DMS 273 (cell line): ENCODE data around the gene RFWD3.
A peak's percentile ranks its signal among the peaks of the same experiment; 100 is the strongest.

ENCODE experiments used
- DNase-seq: peaks from one replicate; lab custom pipeline; 2025; ENCODE audit not compliant: unreplicated experiment; lab: John Stamatoyannopoulos, UW

The RFWD3 gene

DNA sequence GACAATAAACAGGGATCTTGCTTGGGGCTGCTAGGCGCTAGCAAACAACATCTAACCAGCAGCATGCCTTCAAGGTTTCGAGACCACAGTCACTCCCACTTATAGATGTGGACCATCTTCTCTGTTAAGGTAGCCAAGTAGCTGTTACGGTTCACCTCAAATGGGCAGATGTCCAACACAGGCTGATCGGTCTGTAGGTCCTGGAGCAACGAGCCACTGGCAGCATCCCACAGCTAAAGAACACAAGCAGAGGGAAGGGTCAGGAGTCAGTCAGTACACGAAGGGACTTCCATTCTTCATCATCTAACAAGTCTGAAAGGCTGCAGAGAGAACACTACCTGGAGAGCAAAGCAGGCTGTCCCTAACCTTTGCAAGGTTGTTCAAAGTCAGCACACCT lies 42.8 kb downstream of the RFWD3 start:
- no peak for DNase-seq

- peak; percentile 71 for DNase-seq
Measured at GRCh38 chr16:74623214-74623838, 43.4 kb downstream of the RFWD3 start.

- no peak for DNase-seq
Measured at GRCh38 chr16:74622005-74622404, 44.7 kb downstream of the RFWD3 start.

DNA sequence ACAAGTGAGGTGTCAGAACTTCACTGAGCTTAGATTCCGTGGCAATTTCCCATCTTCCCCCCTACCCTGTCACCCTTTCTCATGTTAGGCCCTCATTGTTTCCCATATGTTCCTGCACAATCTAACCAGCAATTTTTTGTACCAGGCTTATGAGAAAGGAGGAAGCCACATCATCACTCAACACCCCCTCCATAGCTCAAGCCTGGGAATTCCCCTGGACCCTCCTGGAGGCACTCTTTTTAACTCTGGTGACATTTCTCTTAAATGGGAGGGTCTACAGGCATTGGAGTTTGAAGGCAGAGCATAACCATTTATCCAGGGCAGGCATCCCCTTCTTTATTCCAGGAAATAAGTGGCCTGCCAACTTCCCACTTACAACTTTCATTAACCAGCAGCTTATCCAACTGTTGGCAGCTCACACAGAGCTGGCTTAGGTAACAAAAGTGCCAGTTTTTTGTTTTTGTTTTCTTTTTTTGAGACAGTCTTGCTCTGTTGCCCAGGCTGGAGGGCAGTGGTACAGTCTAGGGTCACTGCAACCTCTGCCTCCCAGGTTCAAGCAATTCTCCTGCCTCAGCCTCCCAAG lies 49.4 kb downstream of the RFWD3 start:
- no peak for DNase-seq

DNA sequence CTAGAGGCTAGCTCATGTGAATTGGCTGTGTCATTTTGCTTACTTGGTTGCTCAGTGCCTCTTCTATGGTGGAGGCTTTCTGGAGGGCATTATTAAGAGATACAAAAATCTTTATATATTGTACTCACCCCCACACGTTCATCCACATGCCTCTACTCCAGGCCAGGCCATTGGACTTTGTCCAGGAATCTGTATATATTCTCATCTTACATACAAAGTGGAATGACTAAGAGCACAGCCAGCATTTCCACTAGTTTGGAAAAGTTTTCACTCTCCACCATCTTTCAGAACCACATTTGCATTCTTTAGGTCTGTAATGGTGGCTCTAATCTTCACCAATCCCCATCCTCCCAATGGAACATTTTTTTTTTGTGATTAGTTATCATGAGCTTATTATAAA lies 55.0 kb downstream of the RFWD3 start:
- no peak for DNase-seq

GRCh38 chr16:74608944-74609343 lies 57.7 kb downstream of the RFWD3 start:
- peak; percentile 28 for DNase-seq

DNA sequence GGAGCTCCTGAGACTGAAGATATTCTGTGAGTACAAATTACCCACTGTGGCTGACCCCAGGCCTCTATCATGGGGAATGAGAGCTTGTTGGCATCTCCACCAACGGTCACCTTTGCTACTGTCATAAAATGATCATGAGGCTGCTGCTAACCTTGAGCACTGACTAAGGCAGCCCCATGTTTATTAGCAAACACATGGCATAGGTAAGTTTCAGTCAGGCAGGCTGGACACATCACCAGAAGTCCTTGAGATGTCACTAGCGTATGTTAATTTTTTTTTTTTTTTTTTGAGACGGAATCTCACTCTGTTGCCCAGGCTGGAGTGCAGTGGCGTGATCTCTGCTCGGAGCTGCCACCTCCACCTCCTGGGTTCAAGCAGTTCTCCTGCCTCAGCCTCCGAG lies 58.3 kb downstream of the RFWD3 start:
- DNase-seq: no peak

DNA sequence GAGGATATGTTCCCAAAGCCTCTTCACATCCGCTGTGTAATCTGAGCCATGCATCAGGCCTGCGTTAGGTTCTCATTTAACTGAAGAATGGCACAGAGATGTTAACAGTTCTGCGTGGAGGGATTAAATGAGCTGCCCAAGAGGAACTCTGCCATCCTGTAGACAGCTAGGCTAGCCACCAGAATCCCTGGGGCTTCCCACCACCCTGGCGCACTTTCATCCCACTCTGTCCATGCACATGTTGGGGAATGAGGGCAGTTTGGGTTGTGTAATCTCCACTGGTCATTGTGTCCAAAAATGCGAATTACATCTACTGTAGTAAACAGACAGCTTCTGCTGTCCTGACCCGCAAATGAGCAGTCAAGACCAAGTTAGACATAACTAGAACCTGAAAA lies 58.7 kb downstream of the RFWD3 start:
- DNase-seq: peak; percentile 62

DNA sequence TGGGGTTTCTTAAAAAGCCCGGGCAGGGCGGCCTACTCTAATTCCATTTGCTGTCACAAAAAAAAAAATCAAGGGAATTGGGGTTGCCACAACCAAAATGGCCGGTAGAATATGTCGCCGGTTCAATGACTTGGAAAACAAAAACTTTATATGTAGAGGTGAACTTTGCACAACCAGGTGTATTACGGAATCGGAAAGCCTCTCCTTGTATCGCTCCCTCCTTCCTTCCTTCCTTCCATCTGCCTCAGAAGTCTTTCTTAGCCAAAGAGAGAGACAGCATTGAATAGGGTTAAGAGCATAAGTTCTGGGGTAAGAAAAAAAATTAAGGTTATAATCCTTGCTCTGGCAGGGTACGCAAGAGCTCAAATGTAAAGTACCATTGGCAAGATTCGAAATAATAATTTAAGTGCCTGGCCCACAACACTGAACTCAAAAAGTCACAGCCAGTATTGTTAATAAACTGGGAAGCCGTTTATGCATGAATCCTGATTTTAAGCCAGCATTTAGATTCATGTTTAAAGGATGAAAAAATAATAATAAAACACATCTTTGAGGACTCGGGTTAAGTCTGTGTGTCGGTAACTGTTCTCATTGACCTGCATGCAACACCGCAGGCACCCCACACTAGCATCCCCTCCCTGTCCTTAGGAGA lies 59.2 kb downstream of the RFWD3 start:
- no peak for DNase-seq

- peak; percentile 98 for DNase-seq
Measured at GRCh38 chr16:74606521-74607309, 60.0 kb downstream of the RFWD3 start, which contains the start of gene GLG1. GLG1 (minus strand) TSS chr16:74607114; CDS start chr16:74607094, 20 bp downstream.

GRCh38 chr16:74605746-74606520 lies 60.7 kb downstream of the RFWD3 start:
- DNase-seq: peak; percentile 76

DNA sequence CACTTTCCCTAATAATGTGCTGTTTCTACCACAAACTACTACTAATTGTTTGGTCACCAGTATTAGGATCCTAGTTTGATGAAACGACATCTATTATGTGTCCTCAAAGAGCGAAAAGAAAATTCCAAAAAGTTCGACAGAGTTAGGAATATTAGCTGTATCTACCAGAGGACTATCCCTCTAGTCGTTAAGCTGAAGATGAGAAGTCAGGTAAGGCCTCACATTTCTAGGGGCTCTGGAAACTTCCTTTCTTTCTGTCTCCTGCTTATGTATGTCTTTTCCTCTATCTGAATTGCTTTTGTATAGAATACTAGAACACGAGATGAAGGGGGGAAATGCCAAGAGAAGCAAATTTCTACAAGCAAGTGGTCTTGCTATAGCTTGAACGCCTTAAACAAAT lies 61.3 kb downstream of the RFWD3 start:
- DNase-seq: no peak

DNA sequence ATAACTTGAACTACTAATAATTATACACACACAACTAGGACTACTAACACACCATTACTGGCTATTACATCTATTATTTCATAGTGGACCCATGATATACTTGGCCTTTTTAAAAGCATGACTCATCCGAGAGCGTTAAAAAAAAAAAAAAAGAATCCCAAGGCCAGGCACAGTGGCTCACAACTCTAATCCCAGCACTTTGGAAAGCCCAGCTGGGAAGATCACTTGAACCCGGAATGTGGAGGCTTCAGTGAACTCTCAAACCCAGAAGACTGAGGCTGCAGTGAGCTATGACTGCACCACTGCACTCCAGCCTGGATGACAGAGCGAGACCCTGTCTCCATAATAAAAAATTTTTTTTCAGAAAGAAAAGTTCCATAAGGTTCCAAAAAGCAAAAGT lies 62.8 kb downstream of the RFWD3 start:
- no peak for DNase-seq

DNA sequence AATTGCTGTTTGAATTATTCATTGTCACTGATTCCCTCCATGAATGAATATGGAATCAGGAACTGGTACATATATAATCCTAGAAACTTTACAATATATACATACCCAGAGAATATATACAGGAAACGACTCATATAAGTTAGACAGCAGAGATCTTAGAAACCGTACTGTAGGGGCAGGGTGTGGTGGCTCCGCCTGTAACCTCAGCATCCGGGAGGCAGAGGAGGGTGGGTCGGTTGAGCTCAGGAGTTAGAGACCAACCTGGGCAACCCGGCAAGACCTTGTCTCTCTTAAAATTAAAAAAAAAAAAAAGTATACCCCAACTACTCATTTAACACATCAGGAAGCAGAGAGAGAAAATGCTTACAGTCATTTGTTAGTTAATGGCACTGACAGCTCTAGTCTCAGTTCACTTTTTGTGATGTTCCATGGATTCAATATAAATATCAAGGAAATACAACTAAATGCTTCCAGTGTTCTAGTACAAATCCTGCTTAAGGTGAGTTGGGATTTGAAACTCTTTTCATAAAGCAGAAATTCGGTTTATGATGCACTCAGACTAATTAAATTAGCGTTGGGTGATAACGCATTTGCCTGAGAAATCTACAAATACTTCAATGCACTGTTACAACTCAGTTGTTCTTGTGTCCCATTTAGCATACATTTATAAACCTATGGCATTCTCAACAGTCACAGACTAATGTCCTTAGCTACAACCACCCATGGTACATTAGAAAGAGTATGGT lies 65.4 kb downstream of the RFWD3 start:
- no peak for DNase-seq

GRCh38 chr16:74596586-74596985 lies 70.1 kb downstream of the RFWD3 start:
- DNase-seq: no peak

DNA sequence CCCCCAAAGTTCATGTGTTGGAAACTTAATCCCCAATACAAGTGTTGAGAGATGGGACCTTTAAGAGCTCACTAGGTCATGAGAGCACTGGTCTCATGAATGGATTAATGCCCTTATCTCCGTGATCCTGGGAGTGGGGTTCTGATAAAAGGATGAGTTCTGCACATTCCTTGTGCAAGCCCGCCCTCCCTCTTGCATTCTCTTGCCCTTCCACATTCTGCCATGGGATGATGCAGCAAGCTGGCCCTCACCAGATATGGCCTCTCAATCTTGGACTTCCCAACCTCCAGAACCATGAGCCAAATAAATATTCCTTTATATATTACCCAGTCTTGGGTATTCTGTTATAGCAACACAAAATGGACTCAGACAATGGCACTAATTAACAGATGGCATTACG lies 73.8 kb downstream of the RFWD3 start:
- no peak for DNase-seq

DNA sequence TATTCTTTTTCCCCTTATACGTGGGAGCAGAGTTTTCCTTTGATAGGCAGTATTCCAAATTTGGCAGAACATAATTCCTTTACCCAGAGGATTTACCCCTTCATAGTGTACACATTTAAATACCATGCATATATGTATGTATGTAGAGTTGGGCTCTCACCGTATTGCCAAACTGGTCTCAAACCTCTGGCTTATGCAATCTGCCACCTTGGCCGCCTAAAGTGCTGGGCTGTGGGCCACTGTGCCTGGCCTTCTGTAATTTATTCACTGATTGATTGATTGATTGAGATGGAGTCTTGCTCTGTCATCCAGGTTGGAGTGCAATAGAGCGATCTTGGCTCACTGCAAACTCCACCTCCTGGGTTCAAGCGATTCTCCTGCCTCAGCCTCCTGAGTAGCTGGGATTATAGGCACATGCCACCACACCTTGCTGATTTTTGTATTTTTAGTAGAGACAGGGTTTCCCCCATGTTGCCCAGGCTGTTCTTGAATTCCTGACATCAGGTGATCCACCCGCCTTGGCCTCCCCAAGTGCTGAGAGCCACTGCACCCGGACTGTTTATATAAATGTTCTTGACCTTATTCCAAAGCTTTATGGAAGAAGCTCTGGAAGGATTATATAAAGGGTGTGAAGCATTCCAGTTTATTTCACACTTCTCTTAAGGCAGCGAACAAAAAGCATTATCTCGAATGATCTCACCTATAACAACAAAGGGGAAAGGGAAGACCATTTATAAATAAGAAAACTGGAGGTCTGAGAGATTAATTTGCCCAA lies 74.6 kb downstream of the RFWD3 start:
- no peak for DNase-seq

DNA sequence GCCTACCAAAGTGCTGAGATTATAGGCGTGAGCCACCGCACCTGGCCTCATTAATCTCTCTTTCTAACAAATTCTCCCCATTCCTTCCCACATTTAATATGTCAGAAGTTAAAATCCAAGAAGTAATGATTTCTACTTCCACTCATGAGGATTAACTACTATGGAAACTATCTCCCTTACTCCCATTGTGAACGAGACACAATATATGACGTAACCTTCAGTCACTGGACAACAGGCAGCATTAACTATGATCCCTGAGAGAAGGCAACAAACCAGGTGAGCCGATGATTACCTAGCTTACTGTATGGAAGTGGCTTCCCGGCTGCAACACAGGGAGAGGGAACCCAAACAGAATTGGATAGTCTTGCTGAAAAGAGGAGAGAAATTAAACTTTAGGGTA lies 79.7 kb downstream of the RFWD3 start:
- no peak for DNase-seq

GRCh38 chr16:74585846-74586443 lies 80.7 kb downstream of the RFWD3 start:
- DNase-seq: no peak
